Activated naive CD4-positive, alpha-beta T cell treated with anti-CD3 and anti-CD28 coated beads, Interleukin-2, amount 50 U/mL, for 72 hours (primary cell): Measurements from ENCODE around the gene ABHD1. TPM values are rescaled to one million over a fixed set of nuclear protein-coding genes. Genes with fewer than 3 reads are reported as not detected.
A peak's percentile ranks its signal among the peaks of the same experiment; 100 is the strongest.

Experiments
- ATAC-seq, 2 donors: fragments of 150-1000 bp; cut with Tn5 transposase; 2 replicates each; pipeline ENCODE4 v1.10.0; 2021; ENCODE audit warnings: mild to moderate bottlenecking in 2 of 2, moderate library complexity in 2 of 2
- DNase-seq, 2 donors: peaks; one replicate each; pipeline ENCODE4 v3.0.0; 2021 to 2022; ENCODE audit warnings: low spot score in 2 of 2
- H3K27ac Mint-ChIP-seq, 2 donors: one replicate each; pipeline ENCODE4 v1.8.0; 2022; ENCODE audit warnings: mild to moderate bottlenecking in 2 of 2, mixed read lengths in 2 of 2
- H3K36me3 Mint-ChIP-seq, 2 donors: one replicate each; pipeline ENCODE4 v1.8.0; 2022; ENCODE audit warnings: mixed read lengths in 2 of 2
- H3K9me3 Mint-ChIP-seq, 2 donors: one replicate each; pipeline ENCODE4 v1.8.0; 2022; ENCODE audit warnings: mixed read lengths in 2 of 2
- total RNA-seq, 2 donors: library from RNA; stranded (reverse); gene quantifications; one replicate each; pipeline ENCODE4 v1.2.3, GENCODE V29; 2022

ABHD1 gene
- total RNA-seq, 2 donors from 2014 or later = 0.43 to 0.56 TPM

DNA sequence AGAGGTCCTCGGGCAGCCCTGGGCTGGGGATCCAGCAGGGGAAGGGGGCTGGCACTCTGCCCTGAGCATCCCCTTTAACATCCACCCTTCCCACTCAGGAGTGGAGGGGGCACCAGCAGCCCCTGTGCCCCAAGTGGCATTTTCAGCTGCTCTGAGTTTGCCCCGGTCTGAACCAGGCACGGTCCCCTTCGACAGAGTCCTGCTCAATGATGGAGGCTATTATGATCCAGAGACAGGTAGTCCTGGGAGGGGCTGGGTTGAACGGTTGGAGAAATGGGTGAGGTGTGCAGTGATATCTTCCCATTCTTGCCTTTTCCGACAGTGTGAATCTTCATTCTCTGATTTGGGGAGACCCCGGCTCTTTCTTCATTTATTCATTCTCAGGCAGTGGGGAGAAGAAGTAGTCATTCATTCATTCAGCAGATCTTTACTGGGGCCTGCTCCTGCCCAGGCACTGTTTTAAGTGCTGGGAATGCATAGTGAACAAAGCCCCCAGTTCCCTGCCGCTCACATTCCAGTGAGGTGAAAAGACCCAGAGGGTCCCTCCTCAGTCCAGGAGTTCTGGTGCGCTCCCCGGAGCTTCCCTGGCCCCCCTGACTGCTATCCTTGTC, 38.4 kb upstream of the ABHD1 start:
- no peaks in the 10 kb centered on the region for H3K9me3 Mint-ChIP-seq
- no peaks in the 10 kb centered on the region for H3K36me3 Mint-ChIP-seq
- DNase-seq = no peak
- ATAC-seq = no peak
- peak overlapping the region in 1 of 2 donors; percentile 60 for H3K27ac Mint-ChIP-seq

DNA sequence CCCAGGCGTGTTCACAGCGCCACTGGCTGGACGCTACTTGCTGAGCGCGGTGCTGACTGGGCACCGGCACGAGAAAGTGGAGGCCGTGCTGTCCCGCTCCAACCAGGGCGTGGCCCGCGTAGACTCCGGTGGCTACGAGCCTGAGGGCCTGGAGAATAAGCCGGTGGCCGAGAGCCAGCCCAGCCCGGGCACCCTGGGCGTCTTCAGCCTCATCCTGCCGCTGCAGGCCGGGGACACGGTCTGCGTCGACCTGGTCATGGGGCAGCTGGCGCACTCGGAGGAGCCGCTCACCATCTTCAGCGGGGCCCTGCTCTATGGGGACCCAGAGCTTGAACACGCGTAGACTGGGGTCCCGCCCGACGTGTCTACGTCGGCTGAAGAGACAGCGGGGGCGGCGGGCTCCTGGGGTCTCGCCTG, 37.9 kb upstream of the ABHD1 start:
- H3K36me3 Mint-ChIP-seq = no peaks in the 10 kb centered on the region

DNA sequence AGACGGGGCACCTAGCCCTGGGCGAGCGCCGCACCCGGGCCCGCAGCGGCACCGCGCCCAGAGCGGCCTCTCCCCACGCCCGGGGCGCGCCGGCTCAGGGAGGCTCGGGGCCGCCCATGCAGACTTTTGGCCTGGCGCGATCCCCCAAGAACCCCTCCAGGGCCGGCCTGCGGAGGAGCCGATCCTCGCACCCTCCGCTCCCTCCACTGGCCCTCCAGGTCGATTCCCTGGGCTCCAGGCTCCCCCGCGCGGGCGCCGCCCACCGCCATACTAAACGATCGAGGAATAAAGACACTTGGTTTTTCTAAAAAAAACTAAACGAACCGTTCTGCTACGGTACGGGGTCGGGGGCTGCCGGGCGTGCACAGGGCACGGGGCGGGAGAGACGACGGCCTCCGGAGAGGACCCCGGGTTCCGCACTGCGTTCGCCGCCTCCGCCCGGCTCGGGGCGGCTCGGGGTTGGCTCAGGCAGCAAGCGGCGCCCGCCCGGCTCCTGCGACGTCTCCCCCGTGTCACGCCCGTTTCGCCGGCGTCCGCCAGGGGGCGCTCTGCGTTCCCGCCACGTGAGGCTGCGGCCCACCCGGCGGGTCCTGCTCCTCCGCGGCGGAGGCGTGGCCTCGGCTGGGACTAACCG, 37.4 kb upstream of the ABHD1 start:
- Mint-ChIP-seq H3K9me3 (no peaks in the 10 kb centered on the region), H3K27ac (peak overlapping the region; percentile 50 to 60), H3K36me3 (no peaks in the 10 kb centered on the region)
- ATAC-seq (peak; percentile 89 to 93), DNase-seq (peak; percentile 98 to 100)

More for the DNA sequence above, 37.9 kb upstream of the ABHD1 start:
- H3K27ac Mint-ChIP-seq = peak overlapping the region in 1 of 2 donors; percentile 60
- DNase-seq (peak; percentile 40 to 69), ATAC-seq (peak; percentile 1 to 23)
- H3K9me3 Mint-ChIP-seq = no peaks in the 10 kb centered on the region

DNA sequence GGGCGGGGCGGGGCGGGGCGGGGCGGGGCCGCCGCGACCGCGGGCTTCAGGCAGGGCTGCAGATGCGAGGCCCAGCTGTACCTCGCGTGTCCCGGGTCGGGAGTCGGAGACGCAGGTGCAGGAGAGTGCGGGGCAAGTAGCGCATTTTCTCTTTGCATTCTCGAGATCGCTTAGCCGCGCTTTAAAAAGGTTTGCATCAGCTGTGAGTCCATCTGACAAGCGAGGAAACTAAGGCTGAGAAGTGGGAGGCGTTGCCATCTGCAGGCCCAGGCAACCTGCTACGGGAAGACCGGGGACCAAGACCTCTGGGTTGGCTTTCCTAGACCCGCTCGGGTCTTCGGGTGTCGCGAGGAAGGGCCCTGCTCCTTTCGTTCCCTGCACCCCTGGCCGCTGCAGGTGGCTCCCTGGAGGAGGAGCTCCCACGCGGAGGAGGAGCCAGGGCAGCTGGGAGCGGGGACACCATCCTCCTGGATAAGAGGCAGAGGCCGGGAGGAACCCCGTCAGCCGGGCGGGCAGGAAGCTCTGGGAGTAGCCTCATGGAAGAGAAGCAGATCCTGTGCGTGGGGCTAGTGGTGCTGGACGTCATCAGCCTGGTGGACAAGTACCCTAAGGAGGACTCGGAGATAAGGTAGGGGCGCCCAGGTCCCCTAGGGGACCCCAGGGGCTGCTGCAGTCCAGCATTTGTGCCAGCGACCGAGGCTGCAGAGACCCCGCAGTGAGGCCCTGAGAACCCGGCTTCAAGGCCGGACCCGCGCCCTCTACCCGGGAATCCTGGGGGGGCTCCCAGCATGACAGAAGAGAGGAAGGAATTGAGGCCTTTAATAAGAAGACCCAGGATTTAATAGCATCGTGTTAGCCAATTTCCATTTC, 36.7 kb upstream of the ABHD1 start, which contains the start of gene KHK:
Gene KHK (plus strand): TSS at position 49 of the 870 bp plus-strand sequence. CDS start 488 bp downstream, at position 537.
- no peaks in the 10 kb centered on the region for H3K36me3 Mint-ChIP-seq
- peak within 1 kb of the TSS; percentile 60 to 85 for H3K27ac Mint-ChIP-seq
- DNase-seq = peak in 1 of 2 donors; percentile 30
- no peaks in the 10 kb centered on the region for H3K9me3 Mint-ChIP-seq
- ATAC-seq = peak; percentile 13

DNA sequence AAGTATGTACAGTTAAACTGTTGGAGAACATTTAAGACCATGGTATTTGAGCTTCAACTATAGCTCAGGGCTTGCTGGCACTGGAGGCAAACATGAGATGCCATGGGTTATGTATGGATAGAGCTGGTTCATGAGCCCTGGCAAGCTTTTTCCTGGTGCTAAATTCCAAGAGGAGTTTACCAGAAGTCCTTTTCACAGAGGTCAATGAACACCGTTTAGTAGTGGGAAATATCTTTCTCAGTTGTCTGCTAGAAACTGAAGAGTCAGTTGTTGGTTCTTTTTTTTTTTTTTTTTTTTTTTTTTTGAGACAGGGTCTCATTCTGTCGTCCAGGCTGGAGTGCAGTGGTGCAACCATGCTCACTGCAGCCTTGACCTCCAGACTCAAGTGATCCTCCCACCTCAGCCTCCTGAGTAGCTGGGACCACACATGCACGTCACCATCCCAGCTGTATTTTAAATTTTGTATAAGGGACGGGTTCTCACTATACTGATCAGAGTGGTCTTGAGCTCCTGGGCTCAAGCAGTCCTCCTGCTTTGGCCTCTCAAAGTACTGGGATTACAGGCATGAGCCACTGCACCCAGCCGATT, 35.7 kb upstream of the ABHD1 start:
- DNase-seq = no peak
- H3K27ac Mint-ChIP-seq = no peak overlapping the region
- no peaks in the 10 kb centered on the region for H3K36me3 Mint-ChIP-seq
- ATAC-seq = no peak
- H3K9me3 Mint-ChIP-seq = no peaks in the 10 kb centered on the region

DNA sequence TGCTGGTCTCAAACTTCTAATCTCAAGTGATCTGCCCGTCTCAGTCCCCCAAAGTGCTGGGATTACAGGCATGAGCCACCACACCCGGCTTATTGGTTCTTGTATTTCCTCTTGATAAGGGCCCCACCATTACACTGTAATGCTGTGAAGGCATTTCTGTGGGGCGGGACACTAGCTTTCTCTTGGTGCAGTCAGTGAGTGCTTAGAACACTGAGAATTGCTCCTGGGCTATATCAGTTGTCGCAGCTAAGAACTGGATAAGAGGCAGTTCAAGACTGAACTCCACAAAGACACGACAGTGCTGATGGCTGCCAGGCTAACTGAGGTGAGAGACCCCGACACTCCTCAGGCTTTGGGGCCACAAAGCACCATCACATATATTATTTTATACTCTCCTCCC, 35.0 kb upstream of the ABHD1 start:
- ATAC-seq (no peak), DNase-seq (no peak)
- Mint-ChIP-seq H3K27ac (no peak overlapping the region), H3K36me3 (no peaks in the 10 kb centered on the region), H3K9me3 (no peaks in the 10 kb centered on the region)

DNA sequence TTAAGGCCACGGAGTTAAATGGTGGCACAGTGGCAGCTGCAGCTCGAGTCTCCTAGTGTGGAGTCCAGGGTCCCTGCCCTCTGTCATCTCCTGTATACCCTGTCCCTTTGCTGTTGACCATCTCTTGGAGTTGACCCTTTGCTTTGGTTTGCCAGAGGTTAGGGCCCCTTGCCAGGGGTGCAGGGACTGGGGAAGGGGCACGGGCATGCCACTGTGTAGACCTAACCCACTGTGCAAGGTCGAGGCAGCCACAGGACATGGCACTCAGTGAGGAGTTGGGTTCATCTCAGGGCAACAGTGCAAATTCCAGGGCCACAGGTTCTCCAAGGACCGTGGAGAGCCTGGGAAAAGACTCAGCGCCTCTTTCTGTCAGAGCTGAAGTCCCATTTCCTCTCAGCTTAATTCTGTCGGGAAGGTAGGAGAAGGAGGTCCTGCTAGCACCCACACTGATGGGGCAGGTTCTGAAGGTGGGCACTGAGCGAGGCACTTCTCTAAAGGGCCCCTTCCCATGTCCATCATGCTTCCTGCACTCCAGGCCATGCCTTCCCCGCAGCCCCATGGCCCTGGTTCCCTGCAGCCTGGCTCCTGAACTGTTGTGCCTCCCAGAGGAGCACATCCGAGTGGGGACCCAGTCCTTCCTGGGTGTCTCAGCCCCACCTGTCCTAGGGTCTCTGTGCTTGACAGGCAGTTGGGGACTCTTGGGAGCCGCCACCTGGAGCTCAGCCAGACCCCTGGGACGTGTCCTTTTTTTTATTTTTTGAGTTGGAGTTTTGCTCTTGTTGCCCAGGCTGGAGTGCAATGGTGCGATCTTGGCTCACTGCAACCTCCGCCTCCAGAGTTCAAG, 34.3 kb upstream of the ABHD1 start:
- H3K27ac Mint-ChIP-seq = no peak overlapping the region
- no peaks in the 10 kb centered on the region for H3K36me3 Mint-ChIP-seq
- no peak for DNase-seq
- H3K9me3 Mint-ChIP-seq = no peaks in the 10 kb centered on the region
- no peak for ATAC-seq

DNA sequence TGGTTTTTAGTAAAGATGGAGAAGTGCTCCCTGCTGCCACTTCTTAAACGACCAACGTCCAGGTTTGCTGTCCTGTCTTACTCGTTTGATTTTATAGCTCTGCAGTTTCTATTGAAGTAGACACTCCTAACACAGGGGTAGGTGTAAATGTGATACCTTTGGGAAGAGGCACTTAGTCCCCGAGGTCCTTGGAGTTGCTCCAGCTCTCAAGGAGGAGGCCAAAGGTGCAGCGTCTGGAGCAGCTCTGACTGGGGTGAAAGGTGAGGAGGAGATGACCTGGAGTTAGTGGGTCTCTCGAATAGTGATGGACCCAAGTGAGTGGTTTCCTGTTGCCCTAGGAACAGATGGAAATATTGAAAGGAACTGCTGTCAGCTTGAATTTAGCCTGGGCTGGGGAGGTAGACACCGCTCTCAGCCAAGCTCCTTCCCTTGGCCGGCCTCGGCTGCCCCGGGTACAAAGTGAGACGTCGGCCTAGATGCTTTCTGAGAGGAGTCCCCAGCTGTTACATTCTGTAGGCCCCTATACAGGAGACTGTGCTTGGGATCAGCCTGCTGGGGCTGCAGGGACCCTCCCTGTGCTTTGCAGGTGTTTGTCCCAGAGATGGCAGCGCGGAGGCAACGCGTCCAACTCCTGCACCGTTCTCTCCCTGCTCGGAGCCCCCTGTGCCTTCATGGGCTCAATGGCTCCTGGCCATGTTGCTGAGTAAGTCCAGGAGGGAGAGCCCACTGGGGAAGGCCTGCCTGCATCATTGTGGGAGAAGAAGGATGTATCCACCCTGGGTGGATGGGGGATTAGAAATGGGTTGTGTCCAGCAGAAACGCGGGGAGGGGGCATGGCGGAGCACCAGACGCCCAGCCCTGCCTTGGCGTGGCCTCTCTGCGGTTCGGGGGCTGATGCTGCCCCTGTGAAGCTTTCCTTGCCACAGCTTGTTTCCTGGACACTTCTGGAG, 31.6 kb upstream of the ABHD1 start:
- no peak for ATAC-seq
- Mint-ChIP-seq H3K36me3 (no peaks in the 10 kb centered on the region), H3K27ac (peak overlapping the region in 1 of 2 donors; percentile 50), H3K9me3 (no peaks in the 10 kb centered on the region)
- DNase-seq = no peak

DNA sequence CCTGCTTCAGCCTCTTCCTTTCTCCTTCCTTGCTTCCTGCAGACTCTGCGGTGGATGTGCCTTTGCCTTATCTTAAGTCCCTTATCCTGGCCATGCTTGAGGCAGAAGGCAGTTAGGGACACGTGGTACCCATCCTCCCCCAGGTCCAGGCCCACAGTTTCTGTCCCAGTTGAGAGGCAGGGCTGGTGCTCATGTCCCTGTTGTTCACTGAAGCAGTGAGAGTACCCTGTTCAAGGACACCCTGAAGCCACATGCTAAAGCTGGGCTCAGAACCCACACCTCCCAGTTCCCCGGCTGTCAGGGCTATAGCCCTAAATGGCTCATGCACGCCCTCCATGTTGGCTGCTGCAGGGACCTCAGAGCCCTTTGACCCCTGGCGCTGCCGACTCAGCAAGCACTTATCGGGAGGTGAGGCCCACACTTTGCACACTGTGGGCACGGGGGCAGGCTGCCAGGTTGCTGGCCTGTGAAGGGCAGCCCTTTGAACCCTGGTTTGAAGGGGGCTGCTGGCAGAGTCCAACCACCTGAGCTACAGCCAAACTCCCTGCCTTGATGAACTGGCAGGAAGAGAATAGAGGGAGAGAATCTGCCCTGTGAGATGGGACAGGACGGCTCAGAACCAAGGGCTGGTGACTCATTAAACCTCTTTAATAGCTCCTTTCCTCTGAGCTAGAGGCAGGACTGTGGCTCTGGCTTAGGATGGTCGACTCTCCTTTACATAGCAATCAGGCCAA, 30.8 kb upstream of the ABHD1 start:
- DNase-seq = no peak
- H3K27ac Mint-ChIP-seq = no peak overlapping the region
- H3K9me3 Mint-ChIP-seq = no peaks in the 10 kb centered on the region
- no peaks in the 10 kb centered on the region for H3K36me3 Mint-ChIP-seq
- no peak for ATAC-seq

DNA sequence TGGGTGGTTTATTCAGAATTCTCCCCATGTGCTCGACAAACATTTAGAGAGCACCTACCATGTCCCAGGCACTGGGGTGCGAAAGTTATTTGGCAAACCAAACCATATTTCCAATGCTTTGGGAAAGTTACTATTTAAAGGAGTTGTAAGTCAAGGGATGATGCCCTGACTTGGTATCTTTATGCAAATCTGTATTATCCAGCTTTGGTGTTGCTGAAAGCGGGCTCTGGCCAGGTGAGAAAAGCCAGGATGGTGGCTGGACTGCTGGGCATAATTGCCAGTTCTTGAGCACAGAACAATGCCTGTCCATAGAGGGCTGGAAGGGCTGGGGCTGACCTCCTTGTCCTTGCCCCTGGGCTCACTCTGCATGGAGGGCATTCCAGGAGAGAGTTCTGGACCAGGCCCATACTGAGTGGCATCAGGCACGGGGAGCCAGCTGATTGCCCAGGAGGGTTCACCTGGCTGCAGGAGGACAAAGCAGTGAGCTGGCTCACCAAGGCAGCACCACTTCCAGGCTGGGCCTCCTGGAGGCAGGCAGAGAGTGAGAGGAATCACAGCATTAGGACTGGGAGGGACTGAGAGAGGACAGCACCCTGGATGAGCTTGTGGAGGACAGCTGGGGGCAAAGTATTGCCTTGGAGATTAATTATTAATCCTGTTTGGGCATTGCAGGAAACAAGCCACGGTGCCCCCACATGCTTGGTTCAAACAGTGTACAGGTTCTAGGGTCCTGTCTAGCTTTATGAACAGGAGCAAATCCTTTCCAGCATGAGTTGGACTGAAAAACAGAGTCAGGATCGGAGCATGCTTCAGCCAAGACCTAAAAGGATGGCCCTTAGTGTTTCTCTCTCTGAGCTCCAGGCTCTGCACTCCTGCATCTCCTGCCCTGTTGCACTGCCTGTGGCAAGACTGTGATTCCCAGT, 29.9 kb upstream of the ABHD1 start:
- DNase-seq (no peak), ATAC-seq (no peak)
- Mint-ChIP-seq H3K36me3 (no peaks in the 10 kb centered on the region), H3K9me3 (no peaks in the 10 kb centered on the region), H3K27ac (peak overlapping the region in 1 of 2 donors; percentile 60)

DNA sequence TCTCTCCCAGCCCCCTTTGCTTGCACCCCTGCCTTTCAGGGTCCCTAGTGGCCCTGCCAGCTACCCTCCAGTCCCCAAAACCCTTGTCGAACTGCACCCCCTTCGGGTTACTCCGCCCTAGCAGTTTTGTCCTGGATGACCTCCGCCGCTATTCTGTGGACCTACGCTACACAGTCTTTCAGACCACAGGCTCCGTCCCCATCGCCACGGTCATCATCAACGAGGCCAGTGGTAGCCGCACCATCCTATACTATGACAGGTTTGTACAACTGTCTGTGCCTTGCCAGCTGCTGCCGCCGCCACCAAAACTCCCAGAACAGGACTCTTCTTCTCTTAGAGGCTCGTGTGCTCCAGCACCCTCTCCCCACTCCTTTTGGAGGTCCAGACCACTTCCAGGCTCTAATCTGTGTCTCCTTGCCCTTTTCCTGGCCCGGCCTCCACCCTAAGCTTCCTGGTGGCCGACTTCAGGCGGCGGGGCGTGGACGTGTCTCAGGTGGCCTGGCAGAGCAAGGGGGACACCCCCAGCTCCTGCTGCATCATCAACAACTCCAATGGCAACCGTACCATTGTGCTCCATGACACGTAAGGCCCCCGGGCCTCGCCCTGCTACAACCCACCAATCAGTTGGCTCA, 29.1 kb upstream of the ABHD1 start:
- ATAC-seq = no peak
- Mint-ChIP-seq H3K27ac (peak overlapping the region in 1 of 2 donors; percentile 60), H3K9me3 (no peaks in the 10 kb centered on the region), H3K36me3 (no peaks in the 10 kb centered on the region)
- no peak for DNase-seq

DNA sequence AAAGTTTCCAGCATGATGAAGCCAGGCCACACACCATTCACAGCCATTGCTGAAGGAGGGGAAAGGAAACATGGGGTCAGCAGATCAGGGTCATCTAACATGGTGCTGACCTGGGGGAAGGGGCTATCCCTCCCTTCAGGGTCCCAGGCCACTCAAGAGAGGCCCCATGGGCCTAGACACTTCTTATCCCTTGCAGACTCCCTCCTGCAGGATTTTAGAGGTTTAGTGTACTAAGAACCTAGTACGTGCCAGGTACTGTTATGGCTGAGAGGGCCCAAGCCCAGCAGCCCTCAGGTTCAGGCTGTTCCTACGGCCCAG, 28.2 kb upstream of the ABHD1 start:
- Mint-ChIP-seq H3K36me3 (no peaks in the 10 kb centered on the region), H3K27ac (no peak overlapping the region), H3K9me3 (no peaks in the 10 kb centered on the region)
- DNase-seq = no peak
- no peak for ATAC-seq

DNA sequence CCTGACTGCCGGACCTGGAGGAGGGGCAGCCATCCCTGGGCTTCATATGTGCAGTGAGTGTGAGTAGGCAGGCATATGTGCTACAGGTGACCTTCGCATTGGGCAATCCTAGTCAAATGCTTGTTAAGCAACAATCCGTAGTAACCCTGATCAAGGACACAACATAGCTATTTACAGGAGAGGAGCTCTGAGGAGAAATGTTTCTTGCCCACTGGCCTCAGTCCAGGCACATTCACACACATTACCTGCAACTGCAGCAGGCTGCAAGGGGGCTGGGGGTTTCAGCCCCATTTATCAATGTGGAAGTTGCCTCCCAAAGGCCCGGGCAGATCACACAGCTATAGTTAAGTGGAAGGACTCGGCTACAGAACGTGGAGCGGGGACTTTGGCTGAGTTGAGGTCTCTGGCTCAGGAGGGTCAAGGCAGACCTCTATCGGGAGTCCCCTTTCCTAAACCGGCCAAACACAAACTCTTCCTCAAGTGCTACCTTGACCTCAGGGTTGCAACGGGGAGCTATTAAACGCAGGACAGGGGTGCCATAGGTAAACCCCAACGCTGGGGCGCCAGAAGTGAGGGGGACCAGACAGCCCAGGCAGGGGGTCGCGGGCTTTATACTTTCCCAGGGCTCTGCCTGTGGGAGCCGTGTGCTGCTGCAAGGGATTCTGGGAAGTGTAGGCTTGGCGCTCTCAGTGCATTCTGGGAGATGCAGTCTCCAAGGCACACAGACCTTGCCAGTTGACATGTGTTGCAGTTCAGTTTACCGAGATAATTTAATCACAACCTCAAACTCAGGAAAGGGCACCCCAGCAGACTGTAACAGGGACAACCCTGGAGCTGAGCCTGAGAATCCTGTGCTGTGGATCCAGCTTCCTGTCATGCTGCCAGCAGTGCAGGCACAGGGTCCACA, 27.6 kb upstream of the ABHD1 start:
- Mint-ChIP-seq H3K9me3 (no peaks in the 10 kb centered on the region), H3K27ac (no peak overlapping the region), H3K36me3 (no peaks in the 10 kb centered on the region)
- ATAC-seq (peak in 1 of 2 donors; percentile 86), DNase-seq (peak in 1 of 2 donors; percentile 36)
